Panc1 (cell line): ENCODE data around the gene OST4.

Experiments
- POLR2AphosphoS5 ChIP-seq: IDR thresholded peaks from 2 replicates; pipeline ENCODE4 v1.6.1; 2012; ENCODE audit warnings: mild to moderate bottlenecking, low read depth, low read length, moderate library complexity
- TF ChIP-seq, protein P1 (sequence below): fragments of 450-650 bp; IDR thresholded peaks from 2 replicates; pipeline ENCODE4 v1.5.1; 2017; ENCODE audit warnings: mild to moderate bottlenecking

DNA sequence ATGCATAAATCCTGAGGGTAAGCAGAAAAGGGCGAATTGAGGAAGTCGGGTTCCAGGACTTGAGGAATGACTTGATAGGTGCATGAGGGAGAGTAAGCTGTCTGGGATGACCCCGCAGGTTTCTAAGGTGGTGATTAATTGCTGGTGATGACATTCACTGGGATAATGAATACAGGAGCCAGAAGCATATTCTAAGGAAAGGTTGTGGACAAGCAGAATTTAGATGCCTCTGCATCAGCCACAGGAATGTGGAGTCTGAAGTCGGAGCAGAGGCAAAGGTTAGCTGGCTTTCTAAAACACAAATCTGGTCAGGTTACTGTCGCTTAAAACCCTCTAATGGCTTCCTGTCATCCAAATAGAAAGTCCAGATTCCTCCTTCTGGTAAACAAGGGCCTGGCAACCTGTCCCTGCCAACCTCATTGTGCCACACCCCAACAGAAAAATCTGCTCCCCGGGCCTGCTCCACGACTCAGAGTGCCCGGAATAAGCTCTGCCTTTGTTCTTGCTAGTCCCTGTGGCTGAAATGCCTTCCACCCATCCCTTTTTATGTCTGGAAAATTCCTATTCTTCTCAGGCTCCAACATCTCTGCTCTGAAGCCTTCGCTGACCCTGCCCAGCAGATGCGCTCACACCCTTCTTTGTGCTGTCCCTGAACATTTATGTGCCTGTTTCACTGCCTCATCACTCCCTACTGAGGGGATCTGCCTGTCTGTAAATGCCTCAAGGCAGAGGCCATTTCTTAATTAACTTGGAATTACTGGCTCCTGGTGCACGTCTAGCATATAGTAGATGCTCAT lies 50.0 kb downstream of the OST4 start:
- TF ChIP-seq, protein P1, sequence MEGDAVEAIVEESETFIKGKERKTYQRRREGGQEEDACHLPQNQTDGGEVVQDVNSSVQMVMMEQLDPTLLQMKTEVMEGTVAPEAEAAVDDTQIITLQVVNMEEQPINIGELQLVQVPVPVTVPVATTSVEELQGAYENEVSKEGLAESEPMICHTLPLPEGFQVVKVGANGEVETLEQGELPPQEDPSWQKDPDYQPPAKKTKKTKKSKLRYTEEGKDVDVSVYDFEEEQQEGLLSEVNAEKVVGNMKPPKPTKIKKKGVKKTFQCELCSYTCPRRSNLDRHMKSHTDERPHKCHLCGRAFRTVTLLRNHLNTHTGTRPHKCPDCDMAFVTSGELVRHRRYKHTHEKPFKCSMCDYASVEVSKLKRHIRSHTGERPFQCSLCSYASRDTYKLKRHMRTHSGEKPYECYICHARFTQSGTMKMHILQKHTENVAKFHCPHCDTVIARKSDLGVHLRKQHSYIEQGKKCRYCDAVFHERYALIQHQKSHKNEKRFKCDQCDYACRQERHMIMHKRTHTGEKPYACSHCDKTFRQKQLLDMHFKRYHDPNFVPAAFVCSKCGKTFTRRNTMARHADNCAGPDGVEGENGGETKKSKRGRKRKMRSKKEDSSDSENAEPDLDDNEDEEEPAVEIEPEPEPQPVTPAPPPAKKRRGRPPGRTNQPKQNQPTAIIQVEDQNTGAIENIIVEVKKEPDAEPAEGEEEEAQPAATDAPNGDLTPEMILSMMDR: no peak
- TF ChIP-seq POLR2AphosphoS5: no peak
